NCI-H1436 treated with DMSO at 0.1 percent for 48 hours (cell line): ENCODE data around the gene LGALS3BP.

Source experiments
- DNase-seq: peaks from one replicate; lab custom pipeline; 2025; lab: John Stamatoyannopoulos, UW

LGALS3BP gene

DNA sequence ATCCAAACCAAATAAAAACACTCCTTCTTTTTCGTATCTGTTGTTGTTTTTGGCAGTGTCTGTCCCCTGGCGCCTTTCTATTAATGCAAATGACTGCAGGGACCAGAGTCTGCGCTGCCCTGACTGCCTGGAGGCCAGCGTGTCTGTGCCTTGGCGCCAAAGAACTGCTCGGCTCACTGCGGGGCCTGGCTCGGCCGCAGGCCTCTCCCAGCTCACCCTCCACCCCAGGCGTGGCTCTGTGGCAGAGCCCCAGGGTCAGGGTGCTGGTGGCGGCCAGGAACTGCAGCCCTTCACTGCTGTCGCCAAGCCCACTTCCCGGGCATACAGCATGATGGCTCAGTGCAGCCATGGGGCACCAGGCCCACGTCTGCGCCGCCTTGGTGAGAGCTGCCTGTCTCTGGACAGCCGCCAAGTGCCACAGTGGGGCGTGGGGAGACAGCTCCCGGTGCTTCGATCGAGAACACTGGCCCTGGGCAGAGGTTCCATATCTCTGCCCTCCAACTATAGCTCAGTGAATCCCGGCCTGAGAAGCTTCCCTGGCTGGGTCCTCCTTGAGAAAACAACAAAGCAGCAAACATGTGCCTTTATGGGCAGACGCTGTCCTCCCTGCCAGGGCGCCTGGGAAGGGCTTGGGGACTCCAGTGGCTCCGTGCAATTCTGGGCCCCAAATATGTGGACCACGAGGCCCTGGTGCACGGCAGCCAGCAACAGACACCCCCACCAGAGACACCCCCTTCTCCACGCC lies 18.8 kb upstream of the LGALS3BP start:
- no peak for DNase-seq

DNA sequence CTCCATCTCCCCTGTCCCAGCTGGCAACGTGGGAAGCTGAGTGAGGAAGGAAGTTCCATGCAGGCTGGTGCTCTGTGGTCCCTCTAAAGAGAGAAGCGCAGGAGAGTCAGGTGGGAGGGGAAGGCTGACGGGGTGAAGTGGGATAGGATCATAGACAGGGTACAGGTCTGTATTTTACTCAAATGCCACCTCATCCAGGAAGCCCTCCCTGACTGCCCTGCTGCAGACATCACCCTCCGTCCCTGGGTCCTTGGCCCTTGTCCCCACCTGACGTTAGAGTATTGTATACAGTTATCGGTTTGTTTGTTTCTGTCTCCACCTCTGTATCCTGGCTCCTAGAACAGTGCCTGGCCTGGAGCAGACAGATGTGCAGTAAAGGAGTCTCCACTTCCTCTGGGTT lies 18.2 kb upstream of the LGALS3BP start:
- no peak for DNase-seq

DNA sequence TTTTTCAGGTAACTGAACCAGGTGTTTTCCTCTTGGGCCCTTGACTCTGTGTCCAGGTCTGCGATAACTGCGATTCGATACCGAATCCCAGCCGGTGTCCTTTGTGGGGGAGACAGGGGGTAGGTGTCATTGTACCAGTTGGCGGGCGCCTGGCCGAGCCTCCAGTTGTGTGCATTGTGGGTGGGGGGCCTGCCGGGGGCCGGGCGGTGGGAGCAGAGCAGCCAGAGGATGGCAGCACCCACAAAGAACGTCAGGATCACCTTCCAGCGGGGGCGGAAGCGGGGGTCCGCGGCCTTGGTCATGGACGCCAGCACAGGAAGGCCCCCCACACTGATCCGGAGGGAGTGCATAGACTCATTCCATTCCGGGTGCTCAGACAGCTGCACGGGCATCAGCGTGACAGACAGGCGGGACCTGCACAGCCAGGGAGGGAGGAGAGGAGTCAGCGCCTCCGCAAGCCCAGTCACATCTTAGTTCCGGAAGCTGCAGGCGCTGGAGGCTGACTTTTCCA lies 17.6 kb upstream of the LGALS3BP start:
- DNase-seq: no peak

DNA sequence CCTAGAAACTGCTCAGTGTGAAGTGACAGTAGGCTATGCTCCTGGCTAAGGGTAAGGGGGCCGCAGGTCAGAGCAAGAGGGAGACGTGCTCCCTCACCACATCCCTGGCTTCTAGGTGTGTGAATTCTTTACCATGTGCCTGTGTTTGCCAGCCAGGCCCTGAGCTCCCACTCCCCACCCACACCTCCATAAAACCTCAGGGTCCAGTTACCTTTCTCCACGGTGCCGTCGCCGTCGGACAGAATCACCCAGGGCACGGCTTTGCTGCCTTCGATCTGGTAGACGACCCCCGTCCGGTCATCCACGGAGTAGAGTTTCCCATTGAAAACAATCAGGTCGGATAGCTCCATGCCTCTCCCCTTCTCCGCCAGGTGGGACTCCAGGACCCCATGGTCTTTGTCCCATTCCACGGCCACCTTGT lies 17.1 kb upstream of the LGALS3BP start:
- DNase-seq: no peak

DNA sequence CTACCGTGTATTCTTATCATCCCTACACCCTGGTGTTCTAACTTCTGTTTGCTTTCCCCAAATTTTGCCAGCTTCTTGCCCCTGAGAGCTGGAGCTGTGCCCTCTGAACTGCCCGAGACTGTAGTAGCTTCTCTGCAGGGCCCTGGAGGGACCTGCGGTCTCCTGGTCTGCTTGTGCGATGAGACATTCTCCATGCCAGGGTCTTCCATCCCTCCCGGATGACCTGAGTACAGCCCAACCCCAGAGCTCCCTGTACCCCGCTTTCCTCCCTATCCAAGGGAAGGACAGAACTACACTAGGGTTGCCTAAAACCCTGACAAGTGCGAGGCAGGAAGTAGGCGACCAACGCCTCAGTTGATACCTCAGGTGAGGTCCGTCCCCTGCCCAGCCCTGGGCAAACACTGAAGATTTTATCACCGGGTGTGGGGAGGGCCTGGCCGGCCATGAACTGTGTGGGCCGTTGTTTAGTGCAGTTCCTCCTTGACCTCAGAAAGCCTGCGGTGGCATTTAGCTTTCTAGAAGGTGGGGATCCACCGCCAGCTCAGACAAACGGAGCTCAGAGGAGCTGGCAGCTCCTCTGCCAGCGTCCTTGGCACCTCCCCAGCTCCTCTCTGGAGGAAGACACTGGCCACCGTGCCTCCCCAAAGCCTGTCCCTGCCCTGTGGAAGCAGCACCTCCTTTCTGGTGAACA lies 16.2 kb upstream of the LGALS3BP start:
- no peak for DNase-seq

DNA sequence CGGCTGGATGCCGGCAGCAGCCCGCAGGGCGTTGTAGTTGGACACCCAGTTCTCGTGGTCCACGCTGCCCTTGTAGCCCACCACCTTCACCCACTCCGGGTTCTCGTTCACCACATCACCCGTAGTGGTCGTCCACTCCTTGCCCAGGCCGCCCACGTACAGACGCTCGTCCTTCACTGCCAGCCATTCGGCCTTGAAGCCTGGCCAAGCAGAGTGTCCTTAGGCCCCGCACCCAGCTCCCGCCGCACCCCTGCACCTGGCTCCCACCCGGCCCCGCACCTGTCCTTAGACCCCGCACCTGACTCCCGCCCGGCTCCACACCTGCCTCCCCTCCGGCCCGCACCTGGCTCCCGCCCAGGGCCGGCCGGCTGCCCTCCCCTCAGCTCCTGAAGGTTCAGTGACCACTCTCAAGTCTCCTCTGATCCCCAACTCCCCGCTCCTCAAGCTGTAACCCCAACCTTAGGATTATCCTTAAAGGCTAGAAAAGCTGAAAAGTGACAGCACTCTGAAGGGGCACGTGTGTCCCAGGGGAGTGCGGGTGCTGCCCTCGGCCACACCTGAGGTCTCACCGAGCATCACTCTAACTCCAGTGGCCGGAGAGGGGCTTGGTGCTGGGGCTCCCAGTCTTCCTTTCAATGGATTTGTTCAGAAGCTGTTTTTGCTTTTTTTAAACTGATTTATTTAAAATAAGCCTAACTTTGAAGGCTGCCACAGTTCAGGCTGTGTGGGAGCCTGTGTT lies 15.5 kb upstream of the LGALS3BP start:
- no peak for DNase-seq

DNA sequence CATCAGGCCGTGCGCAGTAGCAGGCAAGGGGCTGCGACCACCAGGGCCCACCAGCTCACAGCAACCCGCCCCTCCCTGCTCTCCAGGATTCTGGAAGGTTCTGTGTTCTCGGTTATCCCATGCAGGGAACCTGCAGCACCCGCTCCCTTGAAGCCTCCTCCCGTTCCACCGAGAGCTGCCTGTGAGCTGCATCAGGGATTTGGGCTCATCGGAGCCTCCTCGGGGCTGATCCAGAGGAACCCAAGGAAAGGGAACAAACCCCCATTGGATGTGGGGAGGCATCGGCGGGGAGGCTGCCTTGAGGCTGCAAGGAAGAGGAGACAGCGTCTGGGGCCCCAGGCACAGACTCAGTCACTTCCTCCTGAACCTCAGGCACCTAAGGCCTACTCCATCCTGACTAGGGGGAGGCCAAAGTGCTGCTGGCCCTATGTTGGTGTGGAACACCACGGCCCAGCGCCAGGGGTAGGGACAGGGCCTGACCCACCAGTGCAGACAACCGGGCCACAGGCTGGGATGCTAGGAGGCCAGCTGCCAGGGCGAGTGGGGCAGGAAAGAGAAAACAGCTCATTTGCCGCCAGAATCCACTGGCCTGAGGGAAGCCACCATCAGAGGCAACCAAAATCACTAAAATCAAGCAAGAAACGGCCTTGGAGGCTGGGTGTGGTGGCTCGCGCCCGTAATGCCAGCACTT lies 14.4 kb upstream of the LGALS3BP start:
- DNase-seq: no peak

DNA sequence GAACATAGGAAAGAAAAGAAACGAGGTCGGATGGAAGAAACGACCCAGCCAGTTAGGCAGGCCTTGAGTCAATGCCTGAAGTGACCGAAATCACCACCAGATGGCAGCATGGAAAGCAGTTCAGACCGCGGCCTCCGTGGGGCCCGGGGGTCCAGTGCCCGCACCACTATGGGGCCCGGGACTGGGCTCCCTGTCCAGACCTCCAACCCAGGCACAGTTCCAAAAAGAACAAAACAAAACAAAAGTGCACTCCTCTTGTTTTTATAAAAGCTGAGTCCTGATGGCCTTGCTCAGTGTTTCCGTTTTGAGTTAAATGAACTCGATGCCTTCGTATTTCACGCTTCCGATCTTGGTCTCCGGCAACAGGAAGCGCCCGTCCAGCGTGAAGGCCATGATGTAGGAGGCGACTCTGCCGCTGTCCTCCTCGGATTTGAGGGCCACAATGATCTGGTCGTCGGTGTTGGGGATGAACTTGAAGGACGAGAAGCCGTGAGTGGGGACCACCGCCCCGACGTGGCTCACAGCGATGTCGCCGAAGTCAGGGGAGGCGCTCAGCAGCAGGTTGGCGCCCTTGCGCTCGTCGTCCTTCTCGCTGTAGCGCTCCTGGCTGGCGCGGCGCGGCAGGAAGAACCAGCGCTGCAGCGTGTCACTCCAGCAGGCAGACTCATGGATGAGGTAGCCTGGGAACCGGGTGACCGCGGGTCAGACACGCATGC lies 13.7 kb upstream of the LGALS3BP start:
- DNase-seq: no peak

DNA sequence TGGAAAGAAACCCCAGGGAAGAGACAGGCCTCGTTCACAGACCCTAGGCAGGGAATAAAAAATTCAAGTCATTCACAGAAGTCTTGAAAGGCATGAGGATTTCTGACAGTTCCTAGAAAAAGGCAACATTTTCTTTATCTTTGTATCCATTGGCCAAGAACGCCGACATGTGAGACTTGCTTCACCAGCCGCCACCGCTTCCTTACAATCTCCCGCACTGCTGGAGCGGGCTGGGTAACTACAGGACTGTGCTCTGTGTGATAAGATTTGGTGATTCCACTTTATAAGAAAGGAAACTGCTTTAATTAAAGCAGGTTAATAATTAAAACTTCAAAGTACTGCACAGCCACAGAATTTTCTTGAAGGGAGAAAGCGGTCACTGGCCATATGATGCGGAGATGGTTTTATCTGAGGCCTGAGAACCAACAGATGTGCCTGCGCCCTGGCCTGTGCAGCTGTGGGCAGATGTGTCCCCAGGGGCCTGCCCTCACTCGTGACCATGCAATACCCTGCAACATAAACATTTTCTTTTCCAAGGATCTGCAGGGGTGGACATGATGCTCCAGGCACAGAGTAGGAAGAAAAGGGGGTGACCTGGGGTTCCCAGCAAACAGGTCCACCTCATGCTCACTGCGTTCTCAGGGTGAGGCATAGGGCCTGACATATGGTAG lies 13.0 kb upstream of the LGALS3BP start:
- DNase-seq: no peak

DNA sequence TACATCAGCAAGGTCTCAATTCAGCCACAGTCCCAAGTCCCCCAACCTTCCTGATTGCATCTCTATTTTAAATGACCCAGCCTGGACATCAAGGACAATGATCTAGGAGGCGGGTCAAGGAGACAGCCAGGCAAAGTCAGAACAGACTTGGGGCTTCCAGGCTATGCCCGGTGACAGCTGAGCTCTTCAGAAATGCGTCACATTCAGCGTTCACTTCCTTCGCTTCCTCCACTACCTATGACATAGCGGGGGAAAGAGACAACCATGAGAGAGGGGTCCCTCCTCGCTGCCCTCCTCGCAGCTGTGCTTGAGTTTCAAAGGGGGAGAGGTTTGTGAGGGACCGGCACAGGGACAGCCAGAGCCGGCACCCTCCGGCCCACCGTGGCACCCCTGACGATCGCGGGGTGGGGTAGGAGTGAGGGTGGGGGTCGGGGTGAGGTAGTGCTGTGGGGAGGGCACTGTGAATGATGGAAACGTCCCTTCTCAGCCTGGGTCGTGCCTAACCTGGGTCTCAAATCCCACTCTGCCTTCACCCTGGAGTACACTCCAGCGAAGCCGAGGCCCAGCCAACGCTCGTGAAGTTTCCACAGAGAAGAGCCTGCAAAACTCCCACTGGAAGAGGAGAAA lies 12.3 kb upstream of the LGALS3BP start:
- no peak for DNase-seq

DNA sequence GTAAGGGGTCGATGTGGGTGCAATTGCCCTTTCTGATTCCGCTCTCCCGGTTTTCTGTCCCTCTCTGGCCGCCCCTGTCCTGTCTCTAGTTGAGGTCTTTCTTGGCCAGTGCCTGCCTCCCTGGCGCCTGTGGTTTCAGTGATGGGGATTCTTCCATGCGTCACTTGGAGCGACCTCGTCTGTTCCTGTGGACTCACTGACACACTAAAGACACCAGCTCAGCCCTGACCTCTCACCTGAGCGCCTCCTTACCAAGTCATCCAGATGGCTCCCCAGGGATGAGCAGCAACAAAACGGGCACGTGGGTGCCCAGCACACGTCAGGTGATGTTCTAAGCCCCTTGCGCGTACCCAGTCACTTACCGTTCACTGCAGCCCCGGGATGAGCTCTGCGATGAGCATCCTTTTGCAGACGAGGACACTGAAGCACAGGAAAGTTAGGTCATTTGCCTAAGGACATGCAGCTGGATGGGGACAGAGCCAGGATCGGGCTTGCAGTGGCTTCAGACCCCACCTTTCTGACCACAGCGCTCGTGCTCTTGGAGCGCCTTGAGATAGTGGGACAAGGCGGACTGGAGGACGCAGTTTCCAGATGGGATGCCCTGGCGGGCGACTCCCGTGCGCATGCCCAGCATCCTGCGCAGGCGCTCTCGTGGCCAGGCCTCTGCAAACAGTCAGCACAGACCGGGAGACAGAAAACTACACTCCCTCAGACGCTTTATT lies 11.5 kb upstream of the LGALS3BP start:
- no peak for DNase-seq

DNA sequence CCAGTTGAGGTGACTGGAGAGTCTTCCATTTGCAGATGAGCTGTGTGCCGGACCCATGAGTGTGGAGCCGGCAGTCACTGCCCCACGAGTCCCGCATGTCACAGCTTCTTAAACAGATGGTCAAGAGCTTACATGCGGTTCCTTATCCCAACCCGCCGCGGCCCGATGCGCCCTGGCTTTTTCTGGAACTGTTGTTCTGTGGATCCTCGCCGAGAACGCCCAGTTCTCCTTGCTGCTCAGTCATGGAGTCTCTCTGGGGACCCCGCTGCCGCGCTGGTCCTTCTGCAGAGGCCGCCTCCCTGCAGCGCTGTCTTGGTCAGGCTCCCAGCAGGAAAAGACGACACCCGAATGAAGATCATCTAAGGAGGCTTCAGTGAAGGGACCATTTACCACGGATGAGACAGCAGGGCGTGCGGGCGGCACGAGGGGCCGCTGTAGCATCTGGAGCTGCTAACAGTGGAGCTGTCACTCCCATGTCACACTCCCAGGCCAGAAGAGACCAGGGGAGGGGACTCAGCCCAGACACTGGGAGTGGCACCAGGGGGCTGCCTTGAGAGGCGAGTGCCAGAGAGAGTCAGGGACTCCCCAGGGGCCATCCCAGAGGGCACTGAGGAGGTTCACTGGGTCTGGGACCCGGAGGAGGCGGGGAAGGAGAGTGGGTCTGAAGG lies 10.8 kb upstream of the LGALS3BP start:
- DNase-seq: no peak

DNA sequence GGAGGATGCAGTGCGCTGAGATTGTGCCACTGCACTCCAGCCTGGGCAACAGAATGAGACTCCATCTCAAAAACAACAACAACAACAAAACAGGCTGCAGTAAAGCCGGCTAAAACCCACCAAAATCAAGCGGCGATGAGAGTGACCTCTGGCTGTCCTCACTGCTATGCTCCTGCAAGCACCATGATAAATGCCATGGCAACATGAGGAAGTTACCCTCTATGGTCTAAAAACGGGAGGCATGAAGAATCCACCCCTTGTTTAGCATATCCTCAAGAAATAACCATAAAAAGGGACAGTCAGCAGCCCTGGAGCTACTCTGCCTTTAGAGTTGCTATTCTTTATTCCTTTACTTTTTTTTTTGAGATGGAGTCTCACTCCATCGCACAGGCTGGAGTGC lies 8.4 kb upstream of the LGALS3BP start:
- no peak for DNase-seq

DNA sequence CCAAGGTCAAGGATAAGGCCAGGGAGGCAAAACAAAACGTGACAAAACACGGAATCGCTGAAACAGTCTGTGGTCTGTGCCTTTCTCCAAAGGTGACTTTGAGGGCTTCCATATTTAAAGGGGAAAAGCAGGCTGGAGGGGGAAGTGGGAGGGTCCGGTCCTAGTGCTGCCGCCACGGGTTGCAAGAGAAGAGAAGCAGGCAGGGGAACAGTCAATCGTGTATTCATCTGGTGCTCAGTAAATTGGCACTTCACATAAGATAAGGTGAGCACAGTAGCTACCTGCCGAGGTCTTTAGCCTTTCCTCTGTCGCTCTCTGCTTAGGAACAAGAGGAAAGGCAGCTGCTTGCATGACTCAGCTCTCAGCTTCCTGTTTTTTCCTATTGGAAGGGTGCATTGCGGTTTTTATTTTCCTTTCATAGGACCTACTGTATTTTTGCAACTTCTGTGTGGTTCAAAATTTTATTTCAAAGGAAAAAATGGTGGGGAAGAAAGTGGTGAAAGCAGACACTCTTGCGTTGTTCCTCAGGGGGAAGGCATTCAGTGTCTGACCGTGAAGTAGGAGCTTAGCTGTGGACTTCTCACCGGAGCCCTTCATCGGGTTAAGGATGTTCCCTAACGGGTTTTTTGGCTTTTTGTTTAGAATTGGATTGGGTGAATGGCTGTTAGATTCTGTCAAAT lies 7.1 kb upstream of the LGALS3BP start:
- peak; percentile 16 for DNase-seq

DNA sequence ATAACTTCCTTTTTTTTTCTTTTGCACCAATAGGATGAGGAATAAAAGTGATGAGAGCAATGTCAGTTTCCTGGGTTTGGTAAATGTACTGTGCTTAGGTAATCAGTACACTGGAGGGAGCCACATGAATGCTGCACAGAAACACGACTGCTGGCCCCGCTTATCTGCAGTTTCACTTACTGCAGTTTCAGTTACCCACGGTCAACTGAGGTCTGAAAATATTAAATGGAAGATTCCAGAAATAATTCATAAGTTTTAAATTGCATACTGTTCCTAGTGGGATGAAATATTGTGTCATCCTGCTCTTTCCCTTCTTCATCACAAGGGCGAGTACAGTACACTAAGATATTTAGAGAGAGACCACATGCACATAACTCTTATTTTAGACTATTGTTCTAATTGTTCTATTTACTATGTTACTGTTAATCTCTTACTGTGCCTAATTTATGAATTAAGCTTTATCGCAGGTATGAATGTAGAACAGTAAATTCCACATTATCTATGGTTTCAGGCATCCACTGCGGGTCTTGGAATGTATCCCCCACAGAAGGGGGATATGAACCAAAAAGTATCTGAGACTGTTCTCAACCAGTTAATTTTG lies 6.4 kb upstream of the LGALS3BP start:
- DNase-seq: no peak

DNA sequence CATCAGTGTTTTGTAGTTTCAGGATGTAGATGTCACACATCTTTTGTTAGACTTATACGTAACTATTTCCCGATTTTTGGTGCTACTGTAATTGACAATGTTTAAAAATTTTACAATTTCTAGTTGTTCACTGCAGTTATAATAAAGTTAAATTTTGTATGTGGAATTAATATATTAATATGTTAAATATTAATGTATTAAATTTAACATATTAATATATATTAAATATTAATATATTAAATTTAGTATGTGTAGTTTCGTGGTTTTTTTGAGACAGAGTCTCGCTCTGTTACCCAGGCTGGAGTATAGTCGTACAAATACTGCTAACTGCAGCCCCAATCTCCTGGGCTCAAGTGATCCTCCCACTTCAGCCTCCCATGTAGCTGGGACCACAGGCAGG lies 5.7 kb upstream of the LGALS3BP start:
- DNase-seq: no peak

DNA sequence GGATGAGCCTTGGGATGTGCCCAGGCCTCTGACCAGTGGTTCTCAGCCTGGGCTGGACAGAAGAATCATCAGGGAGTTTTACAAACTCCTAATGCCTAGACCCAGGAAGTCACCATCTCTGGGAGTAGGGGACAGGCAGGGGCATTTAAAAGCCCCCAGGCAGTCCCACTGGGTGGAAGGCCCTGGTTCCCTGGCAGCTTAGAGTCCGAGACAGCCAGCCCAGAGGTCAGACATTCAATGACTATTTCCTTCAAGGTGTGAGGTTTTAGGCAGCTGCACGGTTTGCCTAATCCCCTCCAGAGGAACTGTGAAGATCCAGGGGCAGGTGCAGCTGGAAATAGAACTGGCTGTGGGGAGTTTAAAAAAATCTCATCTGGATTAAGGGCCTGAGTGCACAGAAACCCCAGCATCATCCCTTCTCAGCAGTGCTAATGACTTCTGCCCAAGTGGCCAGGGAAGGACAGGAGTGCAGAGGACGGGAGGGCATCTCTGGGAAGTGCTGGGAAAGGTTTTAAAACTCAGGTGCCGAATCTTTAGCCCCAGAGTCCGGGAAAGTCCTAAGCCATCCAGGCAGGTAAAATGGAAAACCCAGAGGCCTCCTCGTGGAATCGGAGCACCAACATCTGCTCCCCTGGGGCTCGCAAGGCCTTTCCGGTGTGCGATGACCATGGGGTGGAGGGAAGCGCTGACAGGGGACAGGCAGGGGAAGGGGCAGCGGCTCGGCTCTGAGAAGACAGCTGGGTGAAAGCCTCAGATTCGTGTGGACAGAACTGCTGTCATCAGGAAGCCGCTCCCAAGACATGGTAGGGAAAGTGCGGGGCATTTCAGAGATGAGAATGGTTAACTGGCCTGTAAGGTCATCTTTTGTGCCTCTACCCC lies 1.5 kb upstream of the LGALS3BP start:
- DNase-seq: no peak
